ENCODE measurements around the gene ERBB4. TPM values are rescaled to one million over a fixed set of nuclear protein-coding genes. Genes with fewer than 3 reads are reported as not detected.

ERBB4 gene
- total and polyA plus RNA-seq, 2 of the 8 experiments (the other 6 are each of a cell fraction or from before 2014, with no cell fraction given) = 0.34 to 1.3 TPM

DNA sequence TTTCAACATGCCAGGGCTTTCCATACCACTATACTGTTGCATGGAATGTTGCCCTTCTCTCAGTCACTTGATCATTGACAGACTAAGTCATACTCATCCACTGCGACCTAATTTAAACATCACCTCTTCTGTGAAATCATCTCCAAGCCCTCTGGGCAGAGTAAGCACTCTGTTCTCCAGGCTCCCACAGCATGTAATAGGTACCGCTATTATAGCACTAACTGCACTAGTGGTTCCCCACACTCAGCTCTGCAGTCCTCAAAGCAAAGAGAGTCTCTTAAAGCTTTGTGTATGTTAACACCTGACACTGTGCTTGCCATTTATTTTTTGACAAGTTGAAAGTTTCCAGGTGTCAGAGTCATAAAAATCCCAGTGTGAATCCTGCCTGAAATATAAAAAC lies 947.2 kb downstream of the ERBB4 start:
- Histone ChIP-seq H2BK20ac (ENCODE audit: low read length) (no peak overlapping the region), H3K79me2 (ENCODE audit: control insufficient read depth in 1 of 2, insufficient read depth in 2 of 2, low read length in 2 of 2) (no peaks in the 10 kb centered on the region), H3K23me2 (ENCODE audit: low read depth, low read length) (no peaks in the 10 kb centered on the region), H4K20me1 (replicated peaks in 1 of 2; ENCODE audit: control insufficient read depth in 1 of 2, insufficient read depth in 2 of 2, low read length in 2 of 2) (no peaks in the 10 kb centered on the region), H3K4me1 (replicated peaks in 1 of 4; ENCODE audit: control insufficient read depth in 3 of 4, insufficient read depth in 4 of 4, low read length in 3 of 4) (no peaks in the 10 kb centered on the region), H3K27me3 (replicated peaks in 1 of 4; ENCODE audit: control insufficient read depth in 3 of 4, extremely low read depth in 1 of 4, insufficient read depth in 3 of 4, low read length in 3 of 4) (no peaks in the 10 kb centered on the region), H3K4me3 (ENCODE audit: extremely low read depth in 1 of 4, insufficient read depth in 2 of 4, low read depth in 3 of 4, low read length in 4 of 4) (no peak overlapping the region), H4K5ac (ENCODE audit: insufficient read length, low read depth, low read length) (no peak overlapping the region), H3K14ac (ENCODE audit: insufficient read length) (no peak overlapping the region), H4K91ac (replicated peaks; ENCODE audit: insufficient read length, low read length) (no peak overlapping the region), H2BK12ac (ENCODE audit: low read depth, low read length) (no peak overlapping the region), H3K79me1 (ENCODE audit: low read depth, low read length) (no peaks in the 10 kb centered on the region), H3K36me3 (ENCODE audit: control insufficient read depth in 2 of 4, insufficient read depth in 4 of 4, low read length in 3 of 4) (no peaks in the 10 kb centered on the region), H3K4ac (replicated peaks; ENCODE audit: insufficient read length, low read depth, low read length) (no peak overlapping the region), H3K4me2 (ENCODE audit: insufficient read depth in 1 of 2, low read depth in 2 of 2, low read length in 2 of 2) (no peak overlapping the region), H4K8ac (ENCODE audit: extremely low read depth, insufficient read depth, low read length) (no peak overlapping the region), H2AK5ac (ENCODE audit: low read depth, low read length) (no peak overlapping the region), H3K9ac (replicated peaks in 1 of 4; ENCODE audit: extremely low read depth in 1 of 4, low read depth in 3 of 4, low read length in 3 of 4) (no peak overlapping the region), H2AFZ (ENCODE audit: low read length) (no peak overlapping the region), H3K56ac (replicated peaks; ENCODE audit: insufficient read length, low read depth, low read length) (no peak overlapping the region), H3K9me3 (ENCODE audit: insufficient read depth in 2 of 2, low read depth in 1 of 2, low read length in 1 of 2) (no peaks in the 10 kb centered on the region), H2BK15ac (ENCODE audit: low read length) (no peak overlapping the region), H3K23ac (ENCODE audit: insufficient read length) (no peak overlapping the region), H3K27ac (ENCODE audit: low read depth, low read length) (no peak overlapping the region), H3K18ac (ENCODE audit: extremely low read depth, low read length) (no peak overlapping the region), H2BK120ac (replicated peaks; ENCODE audit: low read depth, low read length) (no peak overlapping the region), H2BK5ac (ENCODE audit: low read depth, low read length) (no peak overlapping the region)
- TF ChIP-seq POLR2A (IDR thresholded peaks at IDR 0.05; ENCODE audit: control extremely low read depth in 1 of 2, low read depth in 2 of 2, low read length in 2 of 2) (no peak), SIX5 (IDR thresholded peaks at IDR 0.05; ENCODE audit: low read depth, low read length) (no peak), JUND (IDR thresholded peaks at IDR 0.05; ENCODE audit: low read length) (no peak)
- 87% methylated on average over 2 of the region's 2 CpGs; no CpG with 5 or more reads in 1 of the 2 experiments for WGBS, 2 experiments (ENCODE audit: extremely low coverage in 1 of 2, insufficient coverage in 1 of 2, insufficient read length in 1 of 2, insufficient replicate concordance in 2 of 2, low coverage in 1 of 2, low lambda C conversion rate in 2 of 2, missing lambda C conversion rate in 1 of 2)
- ChIA-PET POLR2A (ENCODE audit: partially characterized antibody) (no interaction called here), CTCF (ENCODE audit: partially characterized antibody) (interaction anchor here (0.6 kb wide), 1 partner anchor 1514 kb away, joined by 3 read pairs; no protein-coding TSS in a partner anchor)
- no peak for DNase-seq (ENCODE audit: low read depth in 1 of 2, low spot score in 2 of 2)
- FAIRE-seq = no peak
